Hepatocyte (in vitro differentiated cells): ENCODE results near the gene ZBED1. TPM values are rescaled to one million over a fixed set of nuclear protein-coding genes. Genes with fewer than 3 reads are reported as not detected.
"Not testable (repeated sequence)": the region's sequence is repeated elsewhere in the genome, so short reads cannot be mapped to it uniquely, and the experiment has no call there.

Experiments used
- DNase-seq: peaks from one replicate; pipeline ENCODE4 v3.0.0-alpha.2; 2016; ENCODE audit warnings: low spot score
- H2AFZ ChIP-seq: fragments of 200-600 bp; sonication (generic); 2 replicates; pipeline ENCODE4 v1.6.0; 2016; ENCODE audit warnings: antibody characterized with exemption, mild to moderate bottlenecking
- H3K27ac ChIP-seq: fragments of 200-600 bp; sonication (generic); 2 replicates; pipeline ENCODE4 v1.5.1; 2016; ENCODE audit warnings: mild to moderate bottlenecking
- H3K27me3 ChIP-seq: fragments of 200-600 bp; sonication (generic); 2 replicates; pipeline ENCODE4 v1.6.1; 2016
- H3K36me3 ChIP-seq: fragments of 200-600 bp; sonication (generic); replicated peaks from 2 replicates; pipeline ENCODE4 v1.5.1; 2016; ENCODE audit warnings: low read depth; ENCODE audit not compliant: insufficient read depth
- H3K4me1 ChIP-seq: fragments of 200-600 bp; sonication (generic); 2 replicates; pipeline ENCODE4 v1.5.1; 2016; ENCODE audit warnings: mild to moderate bottlenecking, moderate library complexity; ENCODE audit not compliant: insufficient read depth
- H3K4me2 ChIP-seq: fragments of 200-600 bp; sonication (generic); 2 replicates; pipeline ENCODE4 v1.6.0; 2016
- H3K4me3 ChIP-seq: fragments of 200-600 bp; sonication (generic); 2 replicates; pipeline ENCODE4 v1.5.1; 2016; ENCODE audit warnings: mild to moderate bottlenecking
- H3K79me2 ChIP-seq: fragments of 200-600 bp; sonication (generic); 2 replicates; pipeline ENCODE4 v1.6.0; 2017; ENCODE audit warnings: mild to moderate bottlenecking
- H3K9me2 ChIP-seq: fragments of 200-600 bp; sonication (generic); replicated peaks from 2 replicates; pipeline ENCODE4 v1.6.0; 2017; ENCODE audit warnings: mild to moderate bottlenecking; ENCODE audit not compliant: insufficient read depth
- H3K9me3 ChIP-seq: fragments of 200-600 bp; sonication (generic); 2 replicates; pipeline ENCODE4 v1.5.1; 2016; ENCODE audit warnings: low read depth, mild to moderate bottlenecking
- H4K20me1 ChIP-seq: fragments of 200-600 bp; sonication (generic); 2 replicates; pipeline ENCODE4 v1.6.0; 2016; ENCODE audit warnings: mild to moderate bottlenecking; ENCODE audit not compliant: insufficient read depth, poor library complexity, severe bottlenecking
- CTCF ChIP-seq: fragments of 200-600 bp; sonication (generic); IDR thresholded peaks from 2 replicates; pipeline ENCODE4 v1.5.1; 2016; ENCODE audit warnings: antibody characterized with exemption, mild to moderate bottlenecking; ENCODE audit not compliant: poor library complexity
- EZH2 ChIP-seq: fragments of 200-600 bp; sonication (generic); IDR thresholded peaks from 2 replicates; pipeline ENCODE4 v1.6.1; 2016; ENCODE audit warnings: antibody characterized with exemption, mild to moderate bottlenecking, borderline replicate concordance
- EZH2phosphoT487 ChIP-seq: fragments of 200-600 bp; sonication (generic); IDR thresholded peaks from one replicate; pipeline ENCODE4 v1.6.1; 2018; ENCODE audit warnings: antibody characterized with exemption, mild to moderate bottlenecking, low read depth, moderate library complexity; ENCODE audit not compliant: unreplicated experiment, severe bottlenecking
- WGBS: methylation state at CpG from one replicate; pipeline ENCODE4 v1.1.6; 2016; ENCODE audit warnings: low lambda C conversion rate; ENCODE audit errors: missing lambda C conversion rate; 5-methylcytosine and 5-hydroxymethylcytosine counted together
- polyA plus RNA-seq: library from polyadenylated mRNA; unstranded; fragments of >200 nt; fragmentation: Nextera tagmentation; extraction: Ambion mirVana; gene quantifications from 2 replicates; pipeline ENCODE4 v1.2.1, GENCODE V29; 2016
- total RNA-seq: library from RNA; depleted of rRNA; stranded (reverse); fragments of >200 nt; gene quantifications from 2 replicates; pipeline ENCODE4 v1.2.3, GENCODE V29; 2014

ZBED1 gene
- total and polyA plus RNA-seq, 2 experiments from 2014 or later = 26.4 to 41.4 TPM

GRCh38 chrX:2474280-2474962 is 26.4 kb downstream of the ZBED1 start:
- Histone ChIP-seq H3K4me1 (no peaks in the 10 kb centered on the region), H3K4me3 (no peak overlapping the region), H2AFZ (no peak overlapping the region), H3K9me2 (no peaks in the 10 kb centered on the region), H3K27me3 (no peaks in the 10 kb centered on the region), H3K36me3 (no peaks in the 10 kb centered on the region), H4K20me1 (peaks cover 11% of the 10 kb centered on the region), H3K9me3 (no peaks in the 10 kb centered on the region), H3K4me2 (no peak overlapping the region), H3K27ac (peak overlapping the region; percentile 73), H3K79me2 (peaks cover 85% of the 10 kb centered on the region)
- DNase-seq = no peak
- TF ChIP-seq EZH2 = no peak
- TF ChIP-seq EZH2phosphoT487 = no peak
- TF ChIP-seq CTCF = no peak
- WGBS = 95% methylated on average over 20 of the region's 20 CpGs

- not testable (repeated sequence) for H3K9me2 ChIP-seq, H2AFZ ChIP-seq, H3K4me2 ChIP-seq, H3K9me3 ChIP-seq, H3K4me3 ChIP-seq, H3K36me3 ChIP-seq, H3K27me3 ChIP-seq, H3K4me1 ChIP-seq
- peaks cover 11% of the 10 kb centered on the region for H4K20me1 ChIP-seq
- 46% methylated on average over 15 of the region's 15 CpGs for WGBS
- peak overlapping the region; percentile 84 for H3K27ac ChIP-seq
- H3K79me2 ChIP-seq = peaks cover 85% of the 10 kb centered on the region
- peak; percentile 78 for DNase-seq
These were observed 27.7 kb downstream of the ZBED1 start for GRCh38 chrX:2473064-2473463.

- Histone ChIP-seq H2AFZ (no peak overlapping the region), H3K27ac (peak overlapping the region; percentile 84), H4K20me1 (peaks cover 8% of the 10 kb centered on the region), H3K9me3 (no peaks in the 10 kb centered on the region), H3K9me2 (no peaks in the 10 kb centered on the region), H3K36me3 (no peaks in the 10 kb centered on the region), H3K4me1 (no peaks in the 10 kb centered on the region), H3K27me3 (no peaks in the 10 kb centered on the region), H3K4me3 (no peak overlapping the region), H3K79me2 (peaks cover 80% of the 10 kb centered on the region), H3K4me2 (no peak overlapping the region)
- DNase-seq = no peak
- TF ChIP-seq EZH2 (no peak), EZH2phosphoT487 (no peak), CTCF (no peak)
- 97% methylated on average over 7 of the region's 7 CpGs for WGBS
These were observed 29.1 kb downstream of the ZBED1 start for GRCh38 chrX:2471641-2472040.

GRCh38 chrX:2471126-2471525 is 29.6 kb downstream of the ZBED1 start:
- H3K27me3 ChIP-seq, H3K9me2 ChIP-seq, H2AFZ ChIP-seq, H3K4me2 ChIP-seq, H3K4me3 ChIP-seq, H3K4me1 ChIP-seq, H3K9me3 ChIP-seq, H3K36me3 ChIP-seq, DNase-seq, H4K20me1 ChIP-seq, H3K27ac ChIP-seq: not testable (repeated sequence)
- WGBS = 97% methylated on average over 10 of the region's 10 CpGs
- peaks cover 80% of the 10 kb centered on the region for H3K79me2 ChIP-seq

GRCh38 chrX:2469852-2470251 is 30.9 kb downstream of the ZBED1 start:
- not testable (repeated sequence) for H3K9me3 ChIP-seq, H3K36me3 ChIP-seq, H3K4me3 ChIP-seq, H3K27ac ChIP-seq, H3K9me2 ChIP-seq, H3K4me1 ChIP-seq, DNase-seq, H3K27me3 ChIP-seq, H2AFZ ChIP-seq, H3K4me2 ChIP-seq, H4K20me1 ChIP-seq
- peaks cover 80% of the 10 kb centered on the region for H3K79me2 ChIP-seq
- WGBS = 96% methylated on average over 4 of the region's 4 CpGs
